WTC11 (cell line): ENCODE results near the gene IVD.

Experiments used
- ATF3 ChIP-seq: sonication (generic); formaldehyde crosslinking; conservative IDR thresholded peaks from 2 replicates; pipeline ENCODE4 v1.8.1; 2022; ENCODE audit warnings: mild to moderate bottlenecking, missing genetic modification reagents
- CTCF ChIP-seq: fragments of 200-600 bp; IDR thresholded peaks from 2 replicates; pipeline ENCODE4 v1.8.0; 2022; ENCODE audit warnings: antibody characterized with exemption
- MYBL2 ChIP-seq: sonication (generic); formaldehyde crosslinking; IDR thresholded peaks from 2 replicates; pipeline ENCODE4 v1.8.1; 2023; ENCODE audit warnings: mild to moderate bottlenecking, moderate library complexity, missing genetic modification reagents

GRCh38 chr15:40436116-40436891 is 30.7 kb downstream of the IVD start:
- TF ChIP-seq ATF3 (no peak), CTCF (no peak), MYBL2 (peak; percentile 64; the same call in 1 of the 2 replicates)
